Panc1 (cell line): ENCODE measurements around the gene EFEMP1. TPM values are rescaled to one million over a fixed set of nuclear protein-coding genes. Genes with fewer than 3 reads are reported as not detected.

Experiments used
- ATAC-seq: fragments of 200-7000 bp; cut with Tn5 transposase; 2 replicates; pipeline ENCODE4 v1.9.1; 2020; ENCODE audit warnings: mild to moderate bottlenecking, moderate library complexity
- BruUV-seq: library from RNA; stranded (reverse); fragments of 400-500 nt; replicated peaks from 2 replicates; lab custom pipeline; 2021; lab: Mats Ljungman, UMichigan
- CTCF ChIA-PET: fragments of 300-600 bp; sonication (Branson Sonifier 250); formaldehyde crosslinking; loops from one replicate; lab custom pipeline; 2022; ENCODE audit warnings: antibody characterized with exemption; lab: Charles Lee
- POLR2A ChIA-PET: fragments of 300-600 bp; sonication (Branson Sonifier 250); formaldehyde crosslinking; loops from one replicate; lab custom pipeline; 2022; ENCODE audit warnings: antibody characterized with exemption; lab: Charles Lee
- DNase-seq: peaks from one replicate; pipeline ENCODE4 v3.0.0-alpha.2; 2010; ENCODE audit warnings: low read depth, low spot score
- H3K27ac ChIP-seq: 2 replicates; pipeline ENCODE4 v1.5.1; 2011; ENCODE audit warnings: mild to moderate bottlenecking, low read length, inconsistent platforms
- H3K27me3 ChIP-seq: fragments of 200-500 bp; sonication (Bioruptor generic); 2 replicates; pipeline ENCODE4 v1.6.0; 2014; ENCODE audit warnings: low read length, inconsistent platforms; ENCODE audit not compliant: control insufficient read depth, insufficient read depth
- H3K36me3 ChIP-seq: fragments of 200-500 bp; sonication (Bioruptor generic); 2 replicates; pipeline ENCODE4 v1.5.1; 2014; ENCODE audit warnings: inconsistent platforms, mild to moderate bottlenecking, low read length, moderate library complexity; ENCODE audit not compliant: control insufficient read depth, insufficient read depth
- H3K4me1 ChIP-seq: 2 replicates; pipeline ENCODE4 v1.5.1; 2011; ENCODE audit warnings: inconsistent platforms, mild to moderate bottlenecking, low read length, moderate library complexity; ENCODE audit not compliant: control insufficient read depth, insufficient read depth
- H3K4me3 ChIP-seq, 2 experiments: 2 replicates each; pipeline ENCODE4 v1.5.1; 2011 to 2012; ENCODE audit warnings: low read depth in 2 of 2, low read length in 2 of 2, mild to moderate bottlenecking in 2 of 2, inconsistent platforms in 1 of 2, moderate library complexity in 1 of 2
- H3K9me3 ChIP-seq: fragments of 200-500 bp; sonication (Bioruptor generic); 2 replicates; pipeline ENCODE4 v1.5.1; 2014; ENCODE audit warnings: low read depth, mild to moderate bottlenecking, inconsistent platforms, low read length, moderate library complexity; ENCODE audit not compliant: control insufficient read depth, insufficient read depth
- POLR2AphosphoS5 ChIP-seq: IDR thresholded peaks from 2 replicates; pipeline ENCODE4 v1.6.1; 2012; ENCODE audit warnings: mild to moderate bottlenecking, low read depth, low read length, moderate library complexity
- REST ChIP-seq, 2 experiments: IDR thresholded peaks; 2 replicates each; pipeline ENCODE4 v1.6.1; 2011 to 2012; ENCODE audit warnings: low read depth in 2 of 2, control low read depth in 1 of 2, low read length in 1 of 2, mild to moderate bottlenecking in 1 of 2, moderate library complexity in 1 of 2; ENCODE audit not compliant: insufficient read depth in 1 of 2
- SIN3A ChIP-seq: IDR thresholded peaks from 2 replicates; pipeline ENCODE4 v1.6.1; 2012; ENCODE audit warnings: low read depth, mild to moderate bottlenecking, low read length, moderate library complexity, borderline replicate concordance; ENCODE audit not compliant: insufficient read depth
- TCF7L2 ChIP-seq: IDR thresholded peaks from 2 replicates; pipeline ENCODE4 v1.6.1; 2011; ENCODE audit warnings: mild to moderate bottlenecking, low read depth, low read length, inconsistent platforms
- in situ Hi-C: cut with HindIII; loops from 2 replicates; pipeline ENCODE4 v1.10.0; 2016; ENCODE audit warnings: low sequenced_read_pairs, low pct_unique_long_range_greater_than_20kb
- intact Hi-C: fragments of 100-400 bp; cut with micrococcal nuclease; formaldehyde crosslinking; loops from one replicate; pipeline ENCODE4 v1.10.0; 2022; ENCODE audit not compliant: unreplicated experiment
- total RNA-seq: library from RNA; stranded (reverse); gene quantifications from one replicate; pipeline ENCODE4 v1.2.1, GENCODE V29; 2021; ENCODE audit not compliant: unreplicated experiment
- TF ChIP-seq, protein P1 (sequence below): fragments of 450-650 bp; IDR thresholded peaks from 2 replicates; pipeline ENCODE4 v1.5.1; 2017; ENCODE audit warnings: mild to moderate bottlenecking

Gene EFEMP1
- total RNA-seq, 1 experiment from 2014 or later: 15.5 TPM

- H3K27me3 ChIP-seq: no peaks in the 10 kb centered on the region; the same call in 1 of the 2 replicates
- POLR2A ChIA-PET: interaction anchor here (0.5 kb wide), 1 partner anchor 173 kb away, joined by 3 read pairs; no protein-coding TSS in a partner anchor
- TF ChIP-seq, protein P1, sequence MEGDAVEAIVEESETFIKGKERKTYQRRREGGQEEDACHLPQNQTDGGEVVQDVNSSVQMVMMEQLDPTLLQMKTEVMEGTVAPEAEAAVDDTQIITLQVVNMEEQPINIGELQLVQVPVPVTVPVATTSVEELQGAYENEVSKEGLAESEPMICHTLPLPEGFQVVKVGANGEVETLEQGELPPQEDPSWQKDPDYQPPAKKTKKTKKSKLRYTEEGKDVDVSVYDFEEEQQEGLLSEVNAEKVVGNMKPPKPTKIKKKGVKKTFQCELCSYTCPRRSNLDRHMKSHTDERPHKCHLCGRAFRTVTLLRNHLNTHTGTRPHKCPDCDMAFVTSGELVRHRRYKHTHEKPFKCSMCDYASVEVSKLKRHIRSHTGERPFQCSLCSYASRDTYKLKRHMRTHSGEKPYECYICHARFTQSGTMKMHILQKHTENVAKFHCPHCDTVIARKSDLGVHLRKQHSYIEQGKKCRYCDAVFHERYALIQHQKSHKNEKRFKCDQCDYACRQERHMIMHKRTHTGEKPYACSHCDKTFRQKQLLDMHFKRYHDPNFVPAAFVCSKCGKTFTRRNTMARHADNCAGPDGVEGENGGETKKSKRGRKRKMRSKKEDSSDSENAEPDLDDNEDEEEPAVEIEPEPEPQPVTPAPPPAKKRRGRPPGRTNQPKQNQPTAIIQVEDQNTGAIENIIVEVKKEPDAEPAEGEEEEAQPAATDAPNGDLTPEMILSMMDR: no peak
- TF ChIP-seq SIN3A (no peak), POLR2AphosphoS5 (no peak), REST (IDR thresholded peaks at IDR 0.05; ENCODE audit: insufficient read depth in 1 of 2, low read depth in 2 of 2, low read length in 1 of 2) (no peak), TCF7L2 (no peak)
- ATAC-seq (no peak), DNase-seq (no peak)
- intact Hi-C loops: no loop called here
- in situ Hi-C loops: no loop called here
- H3K4me1 ChIP-seq: no peaks in the 10 kb centered on the region
- H3K36me3 ChIP-seq: no peaks in the 10 kb centered on the region
- H3K27ac ChIP-seq: no peak overlapping the region
- BruUV-seq: no TSS peak
- no peak overlapping the region for H3K4me3 ChIP-seq
- CTCF ChIA-PET: no interaction called here
- H3K9me3 ChIP-seq: no peaks in the 10 kb centered on the region
These were observed 13.5 kb downstream of the EFEMP1 start for GRCh38 chr2:55910077-55910476.

- intact Hi-C loops (no loop called here), in situ Hi-C loops (no loop called here)
- no TSS peak for BruUV-seq
- Histone ChIP-seq H3K4me1 (no peaks in the 10 kb centered on the region), H3K27me3 (no peaks in the 10 kb centered on the region; the same call in 1 of the 2 replicates), H3K27ac (no peak overlapping the region), H3K9me3 (no peaks in the 10 kb centered on the region), H3K36me3 (no peaks in the 10 kb centered on the region), H3K4me3 (no peak overlapping the region)
- CTCF ChIA-PET: no interaction called here
- ATAC-seq (no peak), DNase-seq (no peak)
- no peak for TF ChIP-seq REST (IDR thresholded peaks at IDR 0.05; ENCODE audit: insufficient read depth in 1 of 2, low read depth in 2 of 2, low read length in 1 of 2)
- TF ChIP-seq, protein P1: no peak
- no peak for TF ChIP-seq TCF7L2
- TF ChIP-seq POLR2AphosphoS5: no peak
- no peak for TF ChIP-seq SIN3A
- POLR2A ChIA-PET: no interaction called here
These were observed 15.9 kb downstream of the EFEMP1 start for GRCh38 chr2:55907686-55908085.
